GM21515 (cell line): Measurements from ENCODE around the gene FCRL5.

Source experiments
- ATAC-seq: cut with Tn5 transposase; IDR thresholded peaks from one replicate; pipeline ENCODE4 v1.9.1; 2021; ENCODE audit not compliant: unreplicated experiment

Gene FCRL5

GRCh38 chr1:157532569-157532968, 19.7 kb downstream of the FCRL5 start:
- no peak for ATAC-seq

- ATAC-seq, result peak; percentile 86
Observed at GRCh38 chr1:157523774-157524493, 28.4 kb downstream of the FCRL5 start.

DNA sequence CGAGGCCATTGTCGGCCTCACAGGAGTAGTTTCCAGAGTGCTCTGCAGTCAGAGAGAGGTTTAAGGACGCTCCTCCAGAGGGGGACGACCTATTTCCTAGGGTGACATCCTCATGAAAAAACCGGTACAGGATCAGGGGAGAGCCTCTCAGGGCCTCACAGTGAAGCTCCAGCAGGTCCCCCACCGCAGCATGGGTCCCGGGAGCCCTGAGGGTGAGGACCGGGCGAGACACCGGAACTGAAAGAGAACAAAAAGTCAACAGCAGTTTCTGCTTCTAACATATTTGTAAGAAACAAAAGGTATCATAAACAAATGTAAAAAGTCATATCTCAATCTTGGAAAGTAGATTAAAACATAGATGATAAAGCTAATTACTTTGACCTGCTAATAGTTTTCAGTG, 31.3 kb downstream of the FCRL5 start:
- ATAC-seq, result no peak

GRCh38 chr1:157520386-157520935, 31.9 kb downstream of the FCRL5 start:
- no peak for ATAC-seq

GRCh38 chr1:157519451-157519850, 32.9 kb downstream of the FCRL5 start:
- ATAC-seq, result no peak

GRCh38 chr1:157517016-157517415, 35.3 kb downstream of the FCRL5 start:
- no peak for ATAC-seq

- ATAC-seq, result no peak
Observed at GRCh38 chr1:157515709-157516108, 36.6 kb downstream of the FCRL5 start.

DNA sequence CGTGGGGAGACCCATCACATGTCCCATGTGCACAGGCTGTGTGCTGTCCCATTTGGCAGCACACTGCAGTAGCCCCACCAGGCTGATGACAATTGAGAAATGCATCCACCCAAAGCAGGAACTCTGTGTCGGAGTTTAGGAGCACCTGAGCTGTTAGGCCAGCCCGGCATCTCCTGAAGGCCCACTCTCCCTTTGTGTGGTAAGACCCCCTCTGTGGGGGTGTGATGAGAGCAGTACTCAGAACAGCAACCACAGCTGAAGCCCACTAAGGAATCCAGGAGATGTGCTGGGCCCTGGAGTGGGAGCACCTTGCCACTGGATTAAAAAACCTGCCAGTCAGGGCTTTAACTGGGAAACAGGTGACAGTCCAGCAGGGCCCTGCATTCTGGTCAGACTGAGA, 37.2 kb downstream of the FCRL5 start:
- no peak for ATAC-seq

DNA sequence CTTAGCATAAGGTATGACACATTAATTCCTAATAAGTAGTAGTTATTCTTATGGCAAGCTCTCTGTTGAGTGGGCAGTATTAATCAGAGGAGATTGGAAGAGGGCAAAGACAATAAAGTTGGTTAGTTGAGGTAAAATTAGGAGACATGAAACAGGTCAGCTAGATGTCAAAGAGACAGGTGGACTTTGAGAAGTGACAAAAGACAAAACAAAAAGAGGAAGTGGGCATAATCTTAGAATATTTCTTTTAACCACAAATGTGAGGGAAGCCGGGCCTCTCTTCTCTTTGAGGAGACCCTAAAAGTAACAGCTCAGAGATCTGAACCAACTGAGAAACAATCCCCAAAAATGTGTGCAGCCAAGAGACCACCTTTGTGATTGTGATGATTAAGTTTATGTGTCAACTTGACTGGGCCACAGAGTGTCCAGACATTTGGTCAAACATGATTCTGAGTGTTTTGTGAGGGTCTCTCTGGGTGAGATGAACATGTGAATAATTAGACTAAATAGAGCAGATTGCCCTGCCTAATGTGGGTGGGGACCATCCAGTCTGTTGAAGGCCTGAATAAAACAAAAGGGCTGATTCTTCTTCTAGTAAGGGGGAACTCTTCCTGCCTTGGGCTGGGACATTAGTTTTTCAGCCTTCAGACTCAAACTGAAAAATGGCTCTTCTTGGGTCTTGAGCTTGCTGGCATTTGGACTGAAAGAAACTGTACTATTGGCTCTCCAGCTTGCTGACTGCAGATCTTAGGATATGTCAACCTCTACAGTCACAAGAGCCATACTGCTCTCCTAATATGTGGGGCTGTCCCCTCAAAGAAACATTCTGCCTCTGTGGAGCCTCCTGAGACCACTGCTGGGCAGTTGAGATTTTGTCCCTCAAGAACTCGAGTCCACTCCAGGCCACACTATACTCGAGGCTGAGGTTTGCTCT, 40.0 kb downstream of the FCRL5 start:
- ATAC-seq, result no peak

- no peak for ATAC-seq
Observed at GRCh38 chr1:157509546-157510232, 42.6 kb downstream of the FCRL5 start.

DNA sequence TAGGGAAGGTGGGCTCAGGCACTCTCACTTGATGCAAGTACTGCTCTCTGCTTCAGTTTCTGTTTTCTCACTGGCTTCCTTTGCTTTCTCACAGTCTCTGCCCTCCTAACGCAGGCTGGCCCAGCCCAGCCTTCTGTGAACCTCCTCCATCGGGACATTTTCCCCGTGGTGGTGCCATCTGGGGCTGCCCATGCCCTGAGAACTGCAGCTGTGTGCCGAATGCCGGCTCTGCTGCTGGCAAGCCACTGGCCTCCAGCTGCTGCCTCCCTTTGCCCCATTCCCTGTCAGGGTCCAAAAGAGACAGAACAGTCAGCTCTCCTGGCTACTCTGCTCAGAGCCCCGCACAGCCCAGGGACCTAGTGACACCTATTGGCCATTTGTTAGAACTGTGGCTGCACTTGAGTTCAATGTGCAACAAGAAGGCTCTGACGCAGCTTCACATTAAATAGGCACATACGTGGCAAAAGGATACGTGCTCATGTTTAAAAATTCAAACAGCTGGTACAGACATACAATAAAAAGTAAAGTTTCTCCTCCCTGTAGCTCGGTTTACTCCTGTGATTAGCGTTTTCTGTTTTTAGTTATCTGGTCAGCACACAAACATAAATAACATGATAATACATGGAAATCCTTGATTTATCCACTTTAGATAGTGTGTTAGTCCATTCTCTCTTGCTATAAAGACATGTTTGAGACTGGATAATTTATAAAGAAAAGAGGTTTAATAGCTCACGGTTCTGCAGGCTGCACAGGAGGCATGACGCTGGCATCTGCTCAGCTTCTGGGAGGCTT, 46.6 kb downstream of the FCRL5 start:
- peak; percentile 87 for ATAC-seq

DNA sequence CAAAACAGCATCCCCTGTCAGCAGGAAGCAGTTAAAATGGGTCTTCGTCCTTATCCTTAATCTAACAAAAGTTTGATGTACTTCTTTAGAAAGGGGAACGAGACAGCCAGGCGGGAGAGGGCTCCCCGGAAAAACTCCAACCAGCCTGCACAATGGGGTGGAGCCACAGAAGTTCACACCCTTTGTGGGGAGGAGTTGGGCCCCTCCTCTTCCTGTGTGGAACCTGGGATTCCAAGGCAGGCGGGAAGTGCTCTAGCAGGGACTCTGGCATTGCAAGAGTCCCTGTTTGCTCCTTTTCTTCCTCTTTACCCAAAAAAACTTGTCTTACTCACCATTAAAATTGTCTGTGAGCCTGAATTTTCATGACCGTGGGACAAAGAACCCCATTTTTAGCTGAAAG, 47.7 kb downstream of the FCRL5 start:
- no peak for ATAC-seq

DNA sequence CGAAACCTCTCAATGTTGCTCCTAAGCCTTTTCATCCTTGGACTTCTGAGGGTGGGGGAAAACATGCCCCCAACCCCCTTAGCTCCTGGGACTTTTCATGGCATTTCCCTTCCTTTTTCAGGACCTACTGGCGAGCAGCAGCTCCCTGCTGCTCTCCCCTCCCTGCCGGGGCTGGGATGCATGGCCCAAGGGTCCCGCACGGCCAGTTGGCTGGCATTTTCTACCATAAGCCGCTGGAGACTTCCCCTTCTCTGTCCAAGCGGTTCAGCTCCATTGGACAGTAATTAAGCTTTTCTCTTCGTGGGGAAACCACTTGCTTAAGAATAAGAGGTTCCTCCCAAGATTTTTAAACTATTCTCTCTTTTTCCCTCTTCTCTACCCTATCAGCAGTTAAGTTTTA, 52.8 kb downstream of the FCRL5 start:
- no peak for ATAC-seq

DNA sequence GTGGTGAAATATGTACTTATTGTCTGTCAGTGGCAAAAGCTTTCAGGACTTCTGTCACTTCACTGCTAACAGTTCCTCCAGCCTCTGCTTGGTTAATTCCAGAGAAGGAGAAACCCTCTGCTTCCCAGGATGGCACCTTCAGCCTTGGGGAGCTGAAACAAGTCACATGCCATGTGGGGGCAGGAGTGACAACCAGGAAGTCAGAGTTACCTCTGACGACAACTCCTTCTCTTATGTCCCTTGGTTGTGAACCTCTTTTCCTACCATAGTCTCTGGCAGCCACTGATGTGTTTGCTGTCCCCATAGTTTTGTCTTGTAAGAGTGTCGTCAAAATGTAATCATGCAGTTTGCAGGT, 53.6 kb downstream of the FCRL5 start:
- no peak for ATAC-seq

DNA sequence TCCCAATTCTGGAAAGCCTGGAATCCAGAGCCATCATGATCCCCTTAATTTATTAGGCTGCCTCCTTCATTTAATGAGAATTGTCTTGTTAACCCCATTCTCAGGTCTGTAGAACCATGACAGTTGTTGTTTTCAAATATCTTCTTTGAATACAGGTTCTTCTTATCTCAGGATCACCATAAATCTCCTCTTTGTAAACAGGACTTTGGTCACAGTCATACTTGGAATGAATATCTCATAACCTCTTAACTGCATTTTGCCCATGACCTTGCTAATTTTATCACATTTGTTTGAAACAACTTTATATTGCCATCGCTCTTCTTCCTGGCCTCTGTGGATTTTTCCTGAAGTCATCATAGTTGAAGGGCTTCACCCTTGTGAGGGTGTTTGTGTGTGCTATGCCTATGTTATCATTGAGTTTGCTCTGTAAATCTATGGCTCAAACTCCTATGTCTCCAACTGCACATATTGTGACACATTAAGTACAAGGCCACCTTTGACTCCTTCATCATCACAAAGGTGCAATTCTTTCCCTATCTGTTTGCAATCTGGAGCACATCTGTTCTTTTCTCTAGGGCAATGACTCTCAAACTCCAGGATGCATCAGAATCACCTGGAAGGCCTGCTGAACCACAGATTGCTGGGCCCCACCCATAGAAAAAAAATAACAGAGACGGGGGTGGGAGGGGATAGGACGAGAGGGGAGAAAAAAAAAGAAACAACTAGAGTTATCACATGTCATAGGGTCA, 54.2 kb downstream of the FCRL5 start:
- ATAC-seq, result no peak

- ATAC-seq, result no peak
Observed at GRCh38 chr1:157497284-157497683, 55.0 kb downstream of the FCRL5 start.

- no peak for ATAC-seq
Observed at GRCh38 chr1:157496121-157496526, 56.2 kb downstream of the FCRL5 start.

DNA sequence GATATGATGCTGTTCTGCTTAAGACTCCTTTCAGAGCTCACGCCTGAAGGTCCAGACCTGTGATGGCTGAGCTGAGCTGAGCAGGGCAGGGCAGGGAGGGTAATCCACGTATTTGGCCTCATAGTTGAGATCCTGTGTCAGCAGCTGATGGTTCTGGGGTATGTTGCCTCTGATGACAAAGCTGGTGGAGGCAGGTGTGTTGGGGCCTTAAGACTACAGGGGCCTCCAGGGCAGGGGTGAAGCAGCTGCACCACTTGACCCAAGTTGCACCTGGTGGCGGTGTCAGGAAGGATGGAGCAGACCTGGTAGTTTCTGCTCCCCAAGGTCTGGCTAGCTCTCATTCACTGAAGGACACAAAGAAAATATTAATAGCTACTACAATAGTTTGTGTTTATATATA, 57.0 kb downstream of the FCRL5 start:
- ATAC-seq, result no peak

- ATAC-seq, result no peak
Observed at GRCh38 chr1:157494093-157494492, 58.2 kb downstream of the FCRL5 start.
